A549 (cell line): ENCODE results near the gene VMO1. TPM values are rescaled to one million over a fixed set of nuclear protein-coding genes. Genes with fewer than 3 reads are reported as not detected.

ENCODE experiments used
- ATAC-seq, 2 experiments: fragments of 200-7000 bp in 1 of 2; fragments of >200 bp in 1 of 2; cut with Nextera tagmentation in 1 of 2; cut with Tn5 transposase in 1 of 2; 3 replicates each; pipeline versions ENCODE4 v1.8.0 to v1.9.1; 2018 to 2020; ENCODE audit warnings: mild to moderate bottlenecking in 1 of 2, moderate library complexity in 1 of 2
- CTCF ChIA-PET: fragments of 300-600 bp; sonication (Branson Sonifier 250); formaldehyde crosslinking; extraction: SDS; loops from one replicate; lab custom pipeline; 2021; ENCODE audit warnings: antibody characterized with exemption, inconsistent platforms; lab: Yijun Ruan, JAX
- POLR2A ChIA-PET: fragments of 350-600 bp; formaldehyde crosslinking; extraction: SDS; loops from one replicate; lab custom pipeline; 2021; ENCODE audit warnings: antibody characterized with exemption, inconsistent platforms; lab: Yijun Ruan, JAX
- DNase-seq, 2 experiments: peaks; one replicate each; pipeline versions ENCODE4 v3.0.0 to v3.0.0-alpha.2; 2011 to 2016; ENCODE audit warnings: low read depth in 1 of 2, low spot score in 1 of 2
- FAIRE-seq: peaks from 2 replicates; lab custom pipeline; 2011; peaks lifted over from hg19 to GRCh38; lab: Jason Lieb, UNC
- H3K27ac ChIP-seq, 2 experiments: fragments of >200 bp; sonication (Bioruptor Twin); formaldehyde crosslinking; 3 replicates each; pipeline ENCODE4 v1.5.1; 2016 to 2017
- H3K4me1 ChIP-seq: fragments of >200 bp; sonication (Bioruptor Twin); formaldehyde crosslinking; 3 replicates; pipeline ENCODE4 v1.6.1; 2016
- H3K4me2 ChIP-seq: fragments of >200 bp; sonication (Bioruptor Twin); formaldehyde crosslinking; 3 replicates; pipeline ENCODE4 v1.6.1; 2016
- H3K4me3 ChIP-seq: fragments of >200 bp; sonication (Bioruptor Twin); formaldehyde crosslinking; 3 replicates; pipeline ENCODE4 v1.5.1; 2016
- H3K9me3 ChIP-seq: fragments of >200 bp; sonication (Bioruptor Twin); formaldehyde crosslinking; 3 replicates; pipeline ENCODE4 v1.6.1; 2016
- BCL3 ChIP-seq: fragments of >200 bp; sonication (Bioruptor Twin); formaldehyde crosslinking; IDR thresholded peaks from 3 replicates; pipeline ENCODE4 v1.6.1; 2016
- BHLHE40 ChIP-seq: IDR thresholded peaks from 2 replicates; pipeline ENCODE4 v1.6.1; 2012; ENCODE audit warnings: low read depth, low read length, inconsistent platforms
- CBX2 ChIP-seq: fragments of 200-600 bp; sonication (generic); IDR thresholded peaks from 2 replicates; pipeline ENCODE4 v1.6.1; 2016; ENCODE audit warnings: low read depth, mild to moderate bottlenecking, borderline replicate concordance
- CEBPB ChIP-seq, 2 experiments: fragments of >200 bp in 1 of 2; sonication (Bioruptor Twin) in 1 of 2; formaldehyde crosslinking in 1 of 2; IDR thresholded peaks; 2 replicates each; pipeline ENCODE4 v1.6.1; 2012 to 2016
- CTCF ChIP-seq: fragments of >200 bp; sonication (Bioruptor Twin); formaldehyde crosslinking; IDR thresholded peaks from 3 replicates; pipeline ENCODE4 v1.5.1; 2016
- HES2 ChIP-seq: fragments of >200 bp; sonication (Bioruptor Twin); formaldehyde crosslinking; IDR thresholded peaks from 2 replicates; pipeline ENCODE4 v1.6.1; 2016
- HOXB13 ChIP-seq: fragments of 250-450 bp; sonication (Bioruptor Pico); IDR thresholded peaks from 2 replicates; pipeline ENCODE4 v1.5.0; 2020; ENCODE audit warnings: low read depth, mild to moderate bottlenecking, moderate library complexity
- JUN ChIP-seq, 2 experiments: fragments of >200 bp; sonication (Bioruptor Twin); formaldehyde crosslinking; IDR thresholded peaks; 2 replicates in 1 of 2; 3 replicates in 1 of 2; pipeline ENCODE4 v1.6.1; 2016 to 2017
- MAFK ChIP-seq: fragments of 450-650 bp; IDR thresholded peaks from 2 replicates; pipeline ENCODE4 v1.6.1; 2014; ENCODE audit not compliant: partially characterized antibody
- MAX ChIP-seq: IDR thresholded peaks from 2 replicates; pipeline ENCODE4 v1.6.1; 2012
- MAZ ChIP-seq: fragments of 150-350 bp; IDR thresholded peaks from 2 replicates; pipeline ENCODE4 v1.6.1; 2014; ENCODE audit warnings: antibody characterized with exemption, low read depth, low read length, borderline replicate concordance
- MYC ChIP-seq: IDR thresholded peaks from 2 replicates; pipeline ENCODE4 v1.6.1; 2012; ENCODE audit warnings: mild to moderate bottlenecking, inconsistent platforms, low read length, improper control_type of control experiment, borderline replicate concordance
- RAD21 ChIP-seq, 2 experiments: fragments of >200 bp in 1 of 2; sonication (Bioruptor Twin) in 1 of 2; formaldehyde crosslinking in 1 of 2; IDR thresholded peaks in 1 of 2; conservative IDR thresholded peaks in 1 of 2; 2 replicates in 1 of 2; 3 replicates in 1 of 2; pipeline ENCODE4 v1.6.1; 2012 to 2018; ENCODE audit warnings: inconsistent platforms in 1 of 2
- REST ChIP-seq: fragments of 200-600 bp; sonication (generic); IDR thresholded peaks from 2 replicates; pipeline ENCODE4 v1.6.1; 2016; ENCODE audit warnings: antibody characterized with exemption, mild to moderate bottlenecking, moderate library complexity
- ZC3H11A ChIP-seq: fragments of 450-650 bp; IDR thresholded peaks from 2 replicates; pipeline ENCODE4 v1.6.1; 2014; ENCODE audit warnings: antibody characterized with exemption, mild to moderate bottlenecking
- ZNF302 ChIP-seq: fragments of 250-450 bp; sonication (Bioruptor Pico); IDR thresholded peaks from 2 replicates; pipeline ENCODE4 v1.9.0; 2021; ENCODE audit warnings: inconsistent platforms, mild to moderate bottlenecking, moderate library complexity
- WGBS: methylation state at CpG from one replicate; pipeline ENCODE4 v1.1.6; 2017; ENCODE audit errors: missing lambda C conversion rate; 5-methylcytosine and 5-hydroxymethylcytosine counted together
- polyA plus RNA-seq, 4 experiments: library from polyadenylated mRNA; depleted of rRNA in 3 of 4; stranded (reverse); fragments of >200 nt; fragmentation: RNase III in 1 of 4; extraction: RNeasy Plus Mini Kit Qiagen cat#74134 plus additional on column Dnase treatment in 1 of 4; gene quantifications; 2 replicates in 3 of 4; 3 replicates in 1 of 4; pipeline ENCODE4 v1.2.3, GENCODE V29; 2011 to 2017

Gene VMO1
- polyA plus RNA-seq, 2 of the 4 experiments (the other 2 are of a cell fraction) = 0.58 to 0.81 TPM

- ATAC-seq = no peak
- FAIRE-seq = no peak
- WGBS = 95% methylated on average over 13 of the region's 13 CpGs
- Histone ChIP-seq H3K4me2 (no peak overlapping the region), H3K4me3 (no peak overlapping the region), H3K27ac (no peak overlapping the region), H3K4me1 (peaks cover 14% of the 10 kb centered on the region), H3K9me3 (no peaks in the 10 kb centered on the region)
- ChIA-PET CTCF (interaction anchor here (0.8 to 5.2 kb wide), 5 partner anchors 15 to 98 kb away, joined by 3 to 36 read pairs (median 4); no protein-coding TSS in a partner anchor), POLR2A (no interaction called here)
- DNase-seq = no peak
- no peak for TF ChIP-seq BHLHE40
- TF ChIP-seq ZNF302 (CRISPR knock-in tag) = no peak
- no peak for TF ChIP-seq MAZ
- no peak for TF ChIP-seq CBX2
- no peak for TF ChIP-seq CEBPB (IDR thresholded peaks at IDR 0.05)
- TF ChIP-seq HES2 = no peak
- no peak for TF ChIP-seq MYC
- TF ChIP-seq HOXB13 (CRISPR knock-in tag) = no peak
- no peak for TF ChIP-seq MAX
- TF ChIP-seq ZC3H11A = no peak
- TF ChIP-seq BCL3 = no peak
- TF ChIP-seq CTCF = no peak
- TF ChIP-seq MAFK = no peak
- TF ChIP-seq JUN (IDR thresholded peaks at IDR 0.05) = no peak
- TF ChIP-seq, all 56 proteins: peak for 0
These were observed 24.6 kb upstream of the VMO1 start for GRCh38 chr17:4810696-4811290.

- ChIA-PET CTCF (interaction anchor here (0.7 to 5.2 kb wide), 10 partner anchors 8 to 99 kb away, joined by 3 to 36 read pairs (median 5); partner anchors contain the start of gene ARRB2), POLR2A (interaction anchor here (1.3 to 3.9 kb wide), 2 partner anchors 12 to 18 kb away, joined by 4 to 31 read pairs; partner anchors contain the start of gene PSMB6)
- FAIRE-seq = no peak
- H3K4me1 ChIP-seq = peaks cover 14% of the 10 kb centered on the region
- H3K9me3 ChIP-seq = no peaks in the 10 kb centered on the region
- no peak for DNase-seq
- peak overlapping the region; percentile 88; the same call in 2 of the 3 replicates for H3K4me2 ChIP-seq
- WGBS = 67% methylated on average over 6 of the region's 6 CpGs
- no peak overlapping the region for H3K4me3 ChIP-seq
- TF ChIP-seq RAD21 (conservative IDR thresholded peaks at IDR 0.05 in 1 of 2, IDR thresholded peaks at IDR 0.05 in 1 of 2) (peak in 1 of 2 experiments; percentile 23; a peak in 1 of 5 replicates), CBX2 (no peak), REST (0 out of 2 replicates have a peak, but pooled peaks have one; percentile 15)
- ATAC-seq = no peak
- H3K27ac ChIP-seq = no peak overlapping the region
These were observed 22.2 kb upstream of the VMO1 start for GRCh38 chr17:4808378-4808767.
